Measurements from ENCODE around the gene CER1. TPM values are rescaled to one million over a fixed set of nuclear protein-coding genes. Genes with fewer than 3 reads are reported as not detected.

CER1 gene
- total and polyA plus RNA-seq, 2 experiments from 2014 or later: 0.53 TPM; not detected in 1

DNA sequence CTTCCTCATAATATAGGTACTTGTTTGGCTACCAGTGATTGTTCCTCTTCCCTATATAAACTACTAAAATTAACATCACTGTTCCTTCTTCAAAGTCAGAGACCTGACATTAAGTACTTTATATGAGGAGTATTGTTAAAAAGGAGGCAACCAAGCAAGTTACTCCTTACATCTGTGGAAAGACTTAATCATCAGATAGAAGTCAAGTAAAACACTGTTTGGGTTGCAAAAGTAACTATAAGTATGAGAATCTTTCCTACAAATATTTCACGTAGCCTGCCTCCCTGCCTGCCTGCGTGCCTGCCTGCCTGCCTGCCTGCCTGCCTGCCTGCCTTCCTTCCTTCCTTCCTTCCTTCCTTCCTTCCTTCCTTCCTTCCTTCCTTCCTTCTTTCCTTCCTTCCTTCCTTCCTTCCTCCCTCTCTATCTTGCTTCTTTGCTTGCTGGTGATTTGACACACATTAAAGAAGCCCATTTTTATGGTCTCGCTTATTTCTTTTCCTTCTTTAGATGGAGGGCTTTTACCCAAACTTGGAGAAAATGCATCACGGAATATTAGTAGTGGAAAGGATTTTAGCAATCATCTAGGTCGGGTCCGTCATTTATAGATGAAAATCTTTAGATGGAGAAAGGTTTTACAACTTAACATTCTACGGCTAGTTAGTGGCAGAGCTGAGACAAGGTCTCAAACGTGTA, 3.2 kb downstream of the CER1 start:
- Histone ChIP-seq H2AFZ (no peak overlapping the region), H3K4me3 (no peak overlapping the region), H3K4me2 (no peak overlapping the region), H3K4me1 (ENCODE audit: insufficient read depth) (no peaks in the 10 kb centered on the region), H3K9me2 (replicated peaks; ENCODE audit: insufficient read depth) (no peaks in the 10 kb centered on the region), H3K27ac (no peak overlapping the region), H3K36me3 (replicated peaks; ENCODE audit: insufficient read depth, low read depth) (no peaks in the 10 kb centered on the region), H3K27me3 (peaks cover 7% of the 10 kb centered on the region), H3K9me3 (ENCODE audit: low read depth) (no peaks in the 10 kb centered on the region), H3K79me2 (no peaks in the 10 kb centered on the region), H4K20me1 (ENCODE audit: insufficient read depth, poor library complexity, severe bottlenecking) (no peaks in the 10 kb centered on the region)
- no peak for TF ChIP-seq EZH2 (IDR thresholded peaks at IDR 0.05; ENCODE audit: borderline replicate concordance)
- no peak for TF ChIP-seq EZH2phosphoT487 (IDR thresholded peaks at IDR 0.05; ENCODE audit: low read depth, severe bottlenecking, unreplicated experiment)
- TF ChIP-seq, protein P1, sequence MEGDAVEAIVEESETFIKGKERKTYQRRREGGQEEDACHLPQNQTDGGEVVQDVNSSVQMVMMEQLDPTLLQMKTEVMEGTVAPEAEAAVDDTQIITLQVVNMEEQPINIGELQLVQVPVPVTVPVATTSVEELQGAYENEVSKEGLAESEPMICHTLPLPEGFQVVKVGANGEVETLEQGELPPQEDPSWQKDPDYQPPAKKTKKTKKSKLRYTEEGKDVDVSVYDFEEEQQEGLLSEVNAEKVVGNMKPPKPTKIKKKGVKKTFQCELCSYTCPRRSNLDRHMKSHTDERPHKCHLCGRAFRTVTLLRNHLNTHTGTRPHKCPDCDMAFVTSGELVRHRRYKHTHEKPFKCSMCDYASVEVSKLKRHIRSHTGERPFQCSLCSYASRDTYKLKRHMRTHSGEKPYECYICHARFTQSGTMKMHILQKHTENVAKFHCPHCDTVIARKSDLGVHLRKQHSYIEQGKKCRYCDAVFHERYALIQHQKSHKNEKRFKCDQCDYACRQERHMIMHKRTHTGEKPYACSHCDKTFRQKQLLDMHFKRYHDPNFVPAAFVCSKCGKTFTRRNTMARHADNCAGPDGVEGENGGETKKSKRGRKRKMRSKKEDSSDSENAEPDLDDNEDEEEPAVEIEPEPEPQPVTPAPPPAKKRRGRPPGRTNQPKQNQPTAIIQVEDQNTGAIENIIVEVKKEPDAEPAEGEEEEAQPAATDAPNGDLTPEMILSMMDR (IDR thresholded peaks at IDR 0.05; ENCODE audit: poor library complexity): no peak
- no peak for DNase-seq (ENCODE audit: low spot score)
- 88% methylated on average over 8 of the region's 8 CpGs for WGBS (ENCODE audit: low lambda C conversion rate, missing lambda C conversion rate)

DNA sequence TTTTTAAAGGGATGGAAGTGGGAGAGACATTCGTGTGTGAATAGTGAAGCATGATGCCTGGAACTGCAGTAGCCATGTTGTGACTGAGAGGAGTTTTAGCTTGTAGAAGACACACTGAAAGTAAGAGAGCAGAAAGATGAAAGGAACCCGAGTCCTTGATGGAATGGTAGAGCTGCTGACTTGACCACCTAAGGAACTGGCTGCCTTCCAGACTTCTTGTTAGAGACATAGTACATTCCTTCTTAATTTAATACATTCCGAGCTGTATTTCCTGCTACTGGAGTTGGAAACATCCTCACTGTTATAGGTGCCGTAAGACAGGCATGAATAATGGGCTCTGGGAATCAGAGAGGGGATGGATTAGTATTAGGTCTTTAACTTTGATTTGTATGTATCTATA, 7.4 kb downstream of the CER1 start:
- no peak for TF ChIP-seq EZH2phosphoT487 (IDR thresholded peaks at IDR 0.05; ENCODE audit: low read depth, severe bottlenecking, unreplicated experiment)
- 71% methylated on average over 4 of the region's 4 CpGs for whole genome bisulfite sequencing (ENCODE audit: low lambda C conversion rate, missing lambda C conversion rate)
- H3K4me3 ChIP-seq: no peak overlapping the region
- no peaks in the 10 kb centered on the region for H4K20me1 ChIP-seq (ENCODE audit: insufficient read depth, poor library complexity, severe bottlenecking)
- no peak overlapping the region for H3K27ac ChIP-seq
- no peaks in the 10 kb centered on the region for H3K9me2 ChIP-seq (replicated peaks; ENCODE audit: insufficient read depth)
- H3K9me3 ChIP-seq (ENCODE audit: low read depth): peaks cover 6% of the 10 kb centered on the region
- H3K4me1 ChIP-seq (ENCODE audit: insufficient read depth): no peaks in the 10 kb centered on the region
- no peak overlapping the region for H3K4me2 ChIP-seq
- H3K36me3 ChIP-seq (replicated peaks; ENCODE audit: insufficient read depth, low read depth): no peaks in the 10 kb centered on the region
- H3K27me3 ChIP-seq: peaks cover 3% of the 10 kb centered on the region
- H3K79me2 ChIP-seq: no peaks in the 10 kb centered on the region
- no peak overlapping the region for H2AFZ ChIP-seq
- DNase-seq (ENCODE audit: low spot score): no peak

DNA sequence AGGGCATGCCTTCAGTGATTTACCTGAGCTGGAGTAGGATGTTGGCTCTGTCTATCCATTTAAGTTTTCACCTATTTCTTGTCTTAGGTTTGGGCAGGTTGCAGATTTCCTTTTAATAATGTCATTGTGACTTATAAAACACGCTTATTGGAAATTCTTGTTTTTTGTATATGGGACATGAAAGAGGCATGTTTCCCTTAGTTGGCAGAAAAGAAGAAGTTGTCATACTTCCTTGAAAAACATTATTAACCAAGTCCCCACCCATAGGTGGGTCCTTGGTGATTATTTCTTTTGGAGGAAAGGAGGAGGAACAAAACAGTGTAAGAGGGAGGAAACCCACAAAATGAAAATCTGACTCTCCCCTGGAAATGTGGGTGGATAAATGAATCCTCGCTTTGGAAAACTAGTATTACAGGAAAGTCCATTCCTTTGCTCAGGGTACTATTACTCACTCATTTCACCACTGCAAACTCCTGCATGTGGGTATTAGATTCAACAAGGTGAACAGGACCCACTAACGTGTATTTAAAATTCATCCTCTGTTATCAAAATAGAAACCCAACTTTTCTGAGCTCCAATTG, 9.3 kb downstream of the CER1 start:
- Histone ChIP-seq H4K20me1 (ENCODE audit: insufficient read depth, poor library complexity, severe bottlenecking) (no peaks in the 10 kb centered on the region), H3K36me3 (replicated peaks; ENCODE audit: insufficient read depth, low read depth) (no peaks in the 10 kb centered on the region), H2AFZ (no peak overlapping the region), H3K9me2 (replicated peaks; ENCODE audit: insufficient read depth) (no peaks in the 10 kb centered on the region), H3K79me2 (no peaks in the 10 kb centered on the region), H3K9me3 (ENCODE audit: low read depth) (peaks cover 8% of the 10 kb centered on the region), H3K27me3 (no peaks in the 10 kb centered on the region), H3K4me1 (ENCODE audit: insufficient read depth) (no peaks in the 10 kb centered on the region), H3K27ac (no peak overlapping the region), H3K4me2 (no peak overlapping the region), H3K4me3 (no peak overlapping the region)
- DNase-seq (ENCODE audit: low spot score): no peak
- TF ChIP-seq EZH2 (IDR thresholded peaks at IDR 0.05; ENCODE audit: borderline replicate concordance): no peak
- no peak for TF ChIP-seq EZH2phosphoT487 (IDR thresholded peaks at IDR 0.05; ENCODE audit: low read depth, severe bottlenecking, unreplicated experiment)
- TF ChIP-seq, protein P1 (IDR thresholded peaks at IDR 0.05; ENCODE audit: poor library complexity): no peak
- WGBS (ENCODE audit: low lambda C conversion rate, missing lambda C conversion rate): 92% methylated on average over 3 of the region's 3 CpGs

DNA sequence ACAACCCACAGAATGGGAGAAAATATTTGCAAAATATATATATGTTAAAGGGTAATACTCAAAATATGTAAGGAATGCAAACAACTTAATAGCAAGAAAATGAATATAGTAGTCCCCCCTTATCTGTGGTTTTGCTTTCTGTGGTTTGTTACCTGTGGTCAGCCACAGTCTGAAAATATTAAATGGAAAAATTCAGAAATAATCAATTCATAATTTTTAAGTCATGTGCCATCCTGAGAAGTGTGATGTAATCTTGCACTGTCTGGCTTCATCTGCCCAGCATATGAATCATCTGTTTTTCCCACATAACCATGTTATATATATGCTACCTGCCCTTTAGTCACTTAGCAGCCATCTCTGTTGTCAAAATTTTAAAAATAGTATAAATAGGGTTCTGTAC, 11.7 kb downstream of the CER1 start:
- Histone ChIP-seq H3K27ac (no peak overlapping the region), H3K9me3 (ENCODE audit: low read depth) (peaks cover 8% of the 10 kb centered on the region), H3K9me2 (replicated peaks; ENCODE audit: insufficient read depth) (no peaks in the 10 kb centered on the region), H3K27me3 (no peaks in the 10 kb centered on the region), H4K20me1 (ENCODE audit: insufficient read depth, poor library complexity, severe bottlenecking) (no peaks in the 10 kb centered on the region), H3K79me2 (no peaks in the 10 kb centered on the region), H3K36me3 (replicated peaks; ENCODE audit: insufficient read depth, low read depth) (no peaks in the 10 kb centered on the region), H2AFZ (no peak overlapping the region), H3K4me1 (ENCODE audit: insufficient read depth) (no peaks in the 10 kb centered on the region), H3K4me3 (no peak overlapping the region), H3K4me2 (no peak overlapping the region)
- TF ChIP-seq EZH2 (IDR thresholded peaks at IDR 0.05; ENCODE audit: borderline replicate concordance) (no peak), EZH2phosphoT487 (IDR thresholded peaks at IDR 0.05; ENCODE audit: low read depth, severe bottlenecking, unreplicated experiment) (no peak)
- TF ChIP-seq, protein P1 (IDR thresholded peaks at IDR 0.05; ENCODE audit: poor library complexity): no peak
- DNase-seq (ENCODE audit: low spot score): no peak

Measured in hepatocyte (in vitro differentiated cells).